NT2/D1 (cell line): Measurements from ENCODE around the gene SLC10A6.

Experiments used
- DNase-seq: peaks from one replicate; pipeline ENCODE4 v3.0.0-alpha.2; 2011; ENCODE audit warnings: low read depth, low spot score
- H3K27me3 ChIP-seq: 2 replicates; pipeline ENCODE4 v1.6.0; 2011; ENCODE audit warnings: mild to moderate bottlenecking; ENCODE audit not compliant: insufficient read length, insufficient read depth
- H3K36me3 ChIP-seq: 2 replicates; pipeline ENCODE4 v1.6.1; 2011; ENCODE audit warnings: mild to moderate bottlenecking, low read length, mixed read lengths; ENCODE audit not compliant: insufficient read depth, insufficient read length
- H3K4me1 ChIP-seq: 2 replicates; pipeline ENCODE4 v1.5.1; 2011; ENCODE audit not compliant: insufficient read depth, insufficient read length
- H3K4me3 ChIP-seq: 2 replicates; pipeline ENCODE4 v1.5.1; 2011; ENCODE audit warnings: low read depth; ENCODE audit not compliant: insufficient read length
- H3K9ac ChIP-seq: 2 replicates; pipeline ENCODE4 v1.6.0; 2011; ENCODE audit warnings: low read depth; ENCODE audit not compliant: insufficient read length
- H3K9me3 ChIP-seq: 2 replicates; pipeline ENCODE4 v1.5.1; 2011; ENCODE audit warnings: mild to moderate bottlenecking, low read length; ENCODE audit not compliant: insufficient read depth
- SUZ12 ChIP-seq: IDR thresholded peaks from 2 replicates; pipeline ENCODE4 v1.6.1; 2011; ENCODE audit not compliant: insufficient read length, insufficient read depth; ENCODE audit errors: extremely low read depth
- YY1 ChIP-seq: IDR thresholded peaks from 2 replicates; pipeline ENCODE4 v1.6.1; 2011; ENCODE audit not compliant: insufficient read length, insufficient read depth
- ZNF274 ChIP-seq: IDR thresholded peaks from 2 replicates; pipeline ENCODE4 v1.6.1; 2011; ENCODE audit warnings: mild to moderate bottlenecking, low read depth, low read length

Gene SLC10A6

GRCh38 chr4:86845593-86845992 lies 3.6 kb downstream of the SLC10A6 start:
- H3K4me1 ChIP-seq = peaks cover 2% of the 10 kb centered on the region
- no peaks in the 10 kb centered on the region for H3K36me3 ChIP-seq
- H3K9me3 ChIP-seq = no peaks in the 10 kb centered on the region
- no peak for TF ChIP-seq SUZ12
- TF ChIP-seq YY1 = no peak
- no peak for TF ChIP-seq ZNF274
- no peak for DNase-seq
- no peak overlapping the region for H3K4me3 ChIP-seq
- no peaks in the 10 kb centered on the region for H3K27me3 ChIP-seq
- no peak overlapping the region for H3K9ac ChIP-seq

GRCh38 chr4:86841309-86841708 lies 7.9 kb downstream of the SLC10A6 start:
- Histone ChIP-seq H3K4me3 (no peak overlapping the region), H3K27me3 (no peaks in the 10 kb centered on the region), H3K9me3 (no peaks in the 10 kb centered on the region), H3K9ac (no peak overlapping the region), H3K36me3 (no peaks in the 10 kb centered on the region), H3K4me1 (no peaks in the 10 kb centered on the region)
- DNase-seq = no peak
- TF ChIP-seq SUZ12 (no peak), ZNF274 (no peak), YY1 (no peak)

GRCh38 chr4:86840858-86841257 lies 8.3 kb downstream of the SLC10A6 start:
- Histone ChIP-seq H3K4me3 (no peak overlapping the region), H3K9me3 (no peaks in the 10 kb centered on the region), H3K4me1 (no peaks in the 10 kb centered on the region), H3K9ac (no peak overlapping the region), H3K27me3 (no peaks in the 10 kb centered on the region), H3K36me3 (no peaks in the 10 kb centered on the region)
- TF ChIP-seq SUZ12 (no peak), YY1 (no peak), ZNF274 (no peak)
- no peak for DNase-seq

GRCh38 chr4:86837691-86838503 lies 11.3 kb downstream of the SLC10A6 start:
- TF ChIP-seq ZNF274 (no peak), YY1 (no peak), SUZ12 (no peak)
- DNase-seq = no peak
- H3K9ac ChIP-seq = no peak overlapping the region
- no peaks in the 10 kb centered on the region for H3K36me3 ChIP-seq
- H3K27me3 ChIP-seq = no peaks in the 10 kb centered on the region
- no peaks in the 10 kb centered on the region for H3K4me1 ChIP-seq
- no peaks in the 10 kb centered on the region for H3K9me3 ChIP-seq
- H3K4me3 ChIP-seq = no peak overlapping the region

GRCh38 chr4:86835677-86836076 lies 13.5 kb downstream of the SLC10A6 start:
- no peak overlapping the region for H3K4me3 ChIP-seq

GRCh38 chr4:86834901-86835300 lies 14.3 kb downstream of the SLC10A6 start:
- no peaks in the 10 kb centered on the region for H3K4me1 ChIP-seq
- no peak for TF ChIP-seq ZNF274
- TF ChIP-seq YY1 = no peak
- no peak for TF ChIP-seq SUZ12
- H3K9me3 ChIP-seq = no peaks in the 10 kb centered on the region
- no peaks in the 10 kb centered on the region for H3K36me3 ChIP-seq
- H3K9ac ChIP-seq = no peak overlapping the region
- H3K4me3 ChIP-seq = no peak overlapping the region
- no peaks in the 10 kb centered on the region for H3K27me3 ChIP-seq
- DNase-seq = no peak

More at GRCh38 chr4:86835677-86836076, 13.5 kb downstream of the SLC10A6 start:
- no peak for DNase-seq
- TF ChIP-seq YY1 = no peak
- no peak for TF ChIP-seq SUZ12
- no peak for TF ChIP-seq ZNF274
- H3K9ac ChIP-seq = no peak overlapping the region
- H3K27me3 ChIP-seq = no peaks in the 10 kb centered on the region
- H3K4me1 ChIP-seq = no peaks in the 10 kb centered on the region
- H3K9me3 ChIP-seq = no peaks in the 10 kb centered on the region
- H3K36me3 ChIP-seq = no peaks in the 10 kb centered on the region

GRCh38 chr4:86833615-86834014 lies 15.6 kb downstream of the SLC10A6 start:
- Histone ChIP-seq H3K9ac (no peak overlapping the region), H3K9me3 (no peaks in the 10 kb centered on the region), H3K4me1 (no peaks in the 10 kb centered on the region), H3K4me3 (no peak overlapping the region), H3K36me3 (no peaks in the 10 kb centered on the region), H3K27me3 (no peaks in the 10 kb centered on the region)
- no peak for TF ChIP-seq SUZ12
- no peak for TF ChIP-seq YY1
- TF ChIP-seq ZNF274 = no peak
- DNase-seq = no peak
